AG04449 (cell line): ENCODE results near the gene RIPOR3.

Experiments
- CTCF ChIA-PET: fragments of 350-600 bp; formaldehyde crosslinking; extraction: SDS; loops from one replicate; lab custom pipeline; 2021; ENCODE audit warnings: antibody characterized with exemption; lab: Yijun Ruan, JAX
- POLR2A ChIA-PET: fragments of 400-600, 350-600 bp; formaldehyde crosslinking; extraction: SDS; loops from one replicate; lab custom pipeline; 2020; ENCODE audit warnings: antibody characterized with exemption, inconsistent platforms; lab: Yijun Ruan, JAX
- DNase-seq: peaks from one replicate; pipeline ENCODE4 v3.0.0-alpha.2; 2010; ENCODE audit warnings: low read depth, low spot score
- H3K4me3 ChIP-seq: 2 replicates; pipeline ENCODE4 v1.5.1; 2011; ENCODE audit warnings: low read depth, mild to moderate bottlenecking, control low read depth, low read length
- TF ChIP-seq, protein P1 (sequence below): IDR thresholded peaks from one replicate; pipeline ENCODE4 v1.5.1; 2011; ENCODE audit warnings: mild to moderate bottlenecking, moderate library complexity, low read length, control low read depth, inconsistent platforms; ENCODE audit not compliant: insufficient read depth; ENCODE audit errors: missing control alignments

The RIPOR3 gene

GRCh38 chr20:50728981-50729874 is 37.9 kb upstream of the RIPOR3 start:
- ChIA-PET POLR2A (no interaction called here), CTCF (interaction anchor here (0.8 to 2.1 kb wide), 9 partner anchors 10 to 103 kb away, joined by 3 to 8 read pairs (median 4); no protein-coding TSS in a partner anchor)
- TF ChIP-seq, protein P1, sequence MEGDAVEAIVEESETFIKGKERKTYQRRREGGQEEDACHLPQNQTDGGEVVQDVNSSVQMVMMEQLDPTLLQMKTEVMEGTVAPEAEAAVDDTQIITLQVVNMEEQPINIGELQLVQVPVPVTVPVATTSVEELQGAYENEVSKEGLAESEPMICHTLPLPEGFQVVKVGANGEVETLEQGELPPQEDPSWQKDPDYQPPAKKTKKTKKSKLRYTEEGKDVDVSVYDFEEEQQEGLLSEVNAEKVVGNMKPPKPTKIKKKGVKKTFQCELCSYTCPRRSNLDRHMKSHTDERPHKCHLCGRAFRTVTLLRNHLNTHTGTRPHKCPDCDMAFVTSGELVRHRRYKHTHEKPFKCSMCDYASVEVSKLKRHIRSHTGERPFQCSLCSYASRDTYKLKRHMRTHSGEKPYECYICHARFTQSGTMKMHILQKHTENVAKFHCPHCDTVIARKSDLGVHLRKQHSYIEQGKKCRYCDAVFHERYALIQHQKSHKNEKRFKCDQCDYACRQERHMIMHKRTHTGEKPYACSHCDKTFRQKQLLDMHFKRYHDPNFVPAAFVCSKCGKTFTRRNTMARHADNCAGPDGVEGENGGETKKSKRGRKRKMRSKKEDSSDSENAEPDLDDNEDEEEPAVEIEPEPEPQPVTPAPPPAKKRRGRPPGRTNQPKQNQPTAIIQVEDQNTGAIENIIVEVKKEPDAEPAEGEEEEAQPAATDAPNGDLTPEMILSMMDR, result no peak
- H3K4me3 ChIP-seq, result no peak overlapping the region
- DNase-seq, result no peak

GRCh38 chr20:50728486-50728980 is 37.2 kb upstream of the RIPOR3 start:
- POLR2A ChIA-PET, result no interaction called here
- H3K4me3 ChIP-seq, result no peak overlapping the region
- no peak for DNase-seq
- CTCF ChIA-PET, result interaction anchor here (1.0 to 2.1 kb wide), 5 partner anchors 17 to 103 kb away, joined by 3 to 8 read pairs (median 3); no protein-coding TSS in a partner anchor
- TF ChIP-seq, protein P1, result no peak

GRCh38 chr20:50727792-50728485 is 36.6 kb upstream of the RIPOR3 start:
- DNase-seq, result no peak
- ChIA-PET POLR2A (no interaction called here), CTCF (interaction anchor here (0.8 to 2.1 kb wide), 5 partner anchors 16 to 101 kb away, joined by 3 to 8 read pairs (median 4); no protein-coding TSS in a partner anchor)
- TF ChIP-seq, protein P1, result no peak
- no peak overlapping the region for H3K4me3 ChIP-seq

- no peak overlapping the region for H3K4me3 ChIP-seq
- DNase-seq, result no peak
- TF ChIP-seq, protein P1, result no peak
- ChIA-PET CTCF (interaction anchor here (0.8 to 5.0 kb wide), 4 partner anchors 17 to 23 kb away, joined by 4 to 25 read pairs (median 6); no protein-coding TSS in a partner anchor), POLR2A (no interaction called here)
Observed at GRCh38 chr20:50726955-50727791, 35.8 kb upstream of the RIPOR3 start.

GRCh38 chr20:50725724-50726005 is 34.3 kb upstream of the RIPOR3 start:
- TF ChIP-seq, protein P1, result no peak
- ChIA-PET POLR2A (no interaction called here), CTCF (interaction anchor here (0.7 to 5.0 kb wide), 3 partner anchors 24 to 221 kb away, joined by 3 to 25 read pairs (median 5); no protein-coding TSS in a partner anchor)
- no peak overlapping the region for H3K4me3 ChIP-seq
- no peak for DNase-seq
